ENCODE data around the gene STT3A.

Gene STT3A

GRCh38 chr11:125663910-125664309 is 71.3 kb downstream of the STT3A start:
- no peak for DNase-seq (ENCODE audit: low spot score)
- TF ChIP-seq CTCF (IDR thresholded peaks at IDR 0.05; ENCODE audit: extremely low read depth, missing control alignments) = no peak

- no peak for DNase-seq (ENCODE audit: low spot score)
- no peak for TF ChIP-seq CTCF (IDR thresholded peaks at IDR 0.05; ENCODE audit: extremely low read depth, missing control alignments)
Measured at GRCh38 chr11:125667151-125667550, 74.5 kb downstream of the STT3A start.

GRCh38 chr11:125670172-125670571 is 77.5 kb downstream of the STT3A start:
- TF ChIP-seq CTCF (IDR thresholded peaks at IDR 0.05; ENCODE audit: extremely low read depth, missing control alignments) = no peak
- DNase-seq (ENCODE audit: low spot score) = no peak

- TF ChIP-seq CTCF (IDR thresholded peaks at IDR 0.05; ENCODE audit: extremely low read depth, missing control alignments) = no peak
- no peak for DNase-seq (ENCODE audit: low spot score)
Measured at GRCh38 chr11:125671561-125671960, 78.9 kb downstream of the STT3A start.

All from GM20000 (cell line).